Measurements from ENCODE around the gene ATP1B3. TPM values are rescaled to one million over a fixed set of nuclear protein-coding genes. Genes with fewer than 3 reads are reported as not detected.

The ATP1B3 gene
- total and polyA plus RNA-seq, 4 donors: 6.8 to 30.2 (median 11.3) TPM

GRCh38 chr3:141949972-141950371 is 73.5 kb downstream of the ATP1B3 start:
- H3K9ac ChIP-seq (ENCODE audit: low read depth in 1 of 2, low read length in 2 of 2): no peak overlapping the region
- 95% methylated on average over 6 of the region's 6 CpGs for WGBS
- TF ChIP-seq YY1 (IDR thresholded peaks at IDR 0.05) (no peak), RAD21 (IDR thresholded peaks at IDR 0.05) (no peak), HNF4G (IDR thresholded peaks at IDR 0.05) (no peak), TAF1 (conservative IDR thresholded peaks at IDR 0.05) (no peak), HNF4A (conservative IDR thresholded peaks at IDR 0.05) (no peak), FOXA2 (IDR thresholded peaks at IDR 0.05) (no peak), RXRA (IDR thresholded peaks at IDR 0.05) (no peak), SP1 (IDR thresholded peaks at IDR 0.05) (no peak), MAX (IDR thresholded peaks at IDR 0.05) (no peak), ATF3 (IDR thresholded peaks at IDR 0.05) (no peak), EGR1 (IDR thresholded peaks at IDR 0.05; ENCODE audit: low read depth in 2 of 2) (no peak), NR2F2 (IDR thresholded peaks at IDR 0.05) (no peak), ZBTB33 (IDR thresholded peaks at IDR 0.05) (no peak), GABPA (IDR thresholded peaks at IDR 0.05 in 1 of 2, conservative IDR thresholded peaks at IDR 0.05 in 1 of 2) (no peak), JUND (IDR thresholded peaks at IDR 0.05) (no peak), CTCF (IDR thresholded peaks at IDR 0.05; ENCODE audit: low read depth, low read length, missing input control) (no peak), REST (IDR thresholded peaks at IDR 0.05) (no peak), FOXA1 (IDR thresholded peaks at IDR 0.05) (no peak)
- H3K4me1 ChIP-seq (ENCODE audit: control insufficient read depth in 4 of 4, insufficient read depth in 4 of 4, low read length in 3 of 4): no peaks in the 10 kb centered on the region
- no peaks in the 10 kb centered on the region for H3K27me3 ChIP-seq (ENCODE audit: control insufficient read depth in 4 of 4, insufficient read depth in 4 of 4, low read length in 3 of 4)
- H3K9me3 ChIP-seq (ENCODE audit: control insufficient read depth in 4 of 4, low read length in 3 of 4): no peaks in the 10 kb centered on the region
- no peak overlapping the region for H3K4me3 ChIP-seq (ENCODE audit: low read depth in 1 of 3, low read length in 3 of 3)
- H3K27ac ChIP-seq (ENCODE audit: low read depth in 1 of 2, low read length in 2 of 2): no peak overlapping the region
- no peak for DNase-seq (ENCODE audit: low spot score)
- peaks cover 4 to 15% (median 6%) of the 10 kb centered on the region in 4 donors for H3K36me3 ChIP-seq (ENCODE audit: control insufficient read depth in 4 of 4, insufficient read depth in 3 of 4, low read depth in 1 of 4, low read length in 3 of 4)

All from liver (tissue), 9 donors.